ENCODE measurements around the gene UNC5B.

- TF ChIP-seq, protein P1, sequence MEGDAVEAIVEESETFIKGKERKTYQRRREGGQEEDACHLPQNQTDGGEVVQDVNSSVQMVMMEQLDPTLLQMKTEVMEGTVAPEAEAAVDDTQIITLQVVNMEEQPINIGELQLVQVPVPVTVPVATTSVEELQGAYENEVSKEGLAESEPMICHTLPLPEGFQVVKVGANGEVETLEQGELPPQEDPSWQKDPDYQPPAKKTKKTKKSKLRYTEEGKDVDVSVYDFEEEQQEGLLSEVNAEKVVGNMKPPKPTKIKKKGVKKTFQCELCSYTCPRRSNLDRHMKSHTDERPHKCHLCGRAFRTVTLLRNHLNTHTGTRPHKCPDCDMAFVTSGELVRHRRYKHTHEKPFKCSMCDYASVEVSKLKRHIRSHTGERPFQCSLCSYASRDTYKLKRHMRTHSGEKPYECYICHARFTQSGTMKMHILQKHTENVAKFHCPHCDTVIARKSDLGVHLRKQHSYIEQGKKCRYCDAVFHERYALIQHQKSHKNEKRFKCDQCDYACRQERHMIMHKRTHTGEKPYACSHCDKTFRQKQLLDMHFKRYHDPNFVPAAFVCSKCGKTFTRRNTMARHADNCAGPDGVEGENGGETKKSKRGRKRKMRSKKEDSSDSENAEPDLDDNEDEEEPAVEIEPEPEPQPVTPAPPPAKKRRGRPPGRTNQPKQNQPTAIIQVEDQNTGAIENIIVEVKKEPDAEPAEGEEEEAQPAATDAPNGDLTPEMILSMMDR (IDR thresholded peaks at IDR 0.05), result no peak
- TF ChIP-seq SP1 (CRISPR knock-in tag; conservative IDR thresholded peaks at IDR 0.05) (no peak), ZNF423 (CRISPR knock-in tag; IDR thresholded peaks at IDR 0.05) (no peak), PREB (CRISPR knock-in tag; IDR thresholded peaks at IDR 0.05; ENCODE audit: borderline replicate concordance) (no peak)
- TF ChIP-seq, protein P2, sequence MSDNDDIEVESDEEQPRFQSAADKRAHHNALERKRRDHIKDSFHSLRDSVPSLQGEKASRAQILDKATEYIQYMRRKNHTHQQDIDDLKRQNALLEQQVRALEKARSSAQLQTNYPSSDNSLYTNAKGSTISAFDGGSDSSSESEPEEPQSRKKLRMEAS (CRISPR knock-in tag; IDR thresholded peaks at IDR 0.05), result no peak
- TF ChIP-seq, protein P3, sequence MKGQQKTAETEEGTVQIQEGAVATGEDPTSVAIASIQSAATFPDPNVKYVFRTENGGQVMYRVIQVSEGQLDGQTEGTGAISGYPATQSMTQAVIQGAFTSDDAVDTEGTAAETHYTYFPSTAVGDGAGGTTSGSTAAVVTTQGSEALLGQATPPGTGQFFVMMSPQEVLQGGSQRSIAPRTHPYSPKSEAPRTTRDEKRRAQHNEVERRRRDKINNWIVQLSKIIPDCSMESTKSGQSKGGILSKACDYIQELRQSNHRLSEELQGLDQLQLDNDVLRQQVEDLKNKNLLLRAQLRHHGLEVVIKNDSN (CRISPR knock-in tag; IDR thresholded peaks at IDR 0.05), result no peak
These were observed 33.0 kb upstream of the UNC5B start for GRCh38 chr10:71179382-71179781.

Data from WTC11 (cell line).